Natural killer cell (primary cell): ENCODE data around the gene ZNF667. TPM values are rescaled to one million over a fixed set of nuclear protein-coding genes. Genes with fewer than 3 reads are reported as not detected.

Source experiments
- ATAC-seq, 3 donors: fragments of 150-1000 bp in 2 of 3; fragments of 200-7000 bp in 1 of 3; cut with Tn5 transposase; 1 replicate in 1 of 3; 2 replicates in 2 of 3; pipeline ENCODE4 v1.10.0; 2021; ENCODE audit warnings: mild to moderate bottlenecking in 2 of 3, moderate library complexity in 2 of 3
- DNase-seq, 2 donors: peaks; one replicate each; pipeline versions ENCODE4 v3.0.0 to v3.0.0-alpha.2; 2013 to 2021; ENCODE audit warnings: mixed read lengths in 1 of 2
- H3K27ac ChIP-seq: one replicate; pipeline ENCODE4 v1.5.1; 2013; ENCODE audit warnings: mild to moderate bottlenecking, low read length
- H3K27me3 ChIP-seq: one replicate; pipeline ENCODE4 v1.6.1; 2013; ENCODE audit warnings: low read length; ENCODE audit not compliant: control insufficient read depth, insufficient read depth
- H3K36me3 ChIP-seq: one replicate; pipeline ENCODE4 v1.6.1; 2013; ENCODE audit warnings: low read length; ENCODE audit not compliant: control insufficient read depth, insufficient read depth
- H3K4me1 ChIP-seq: one replicate; pipeline ENCODE4 v1.6.1; 2013; ENCODE audit warnings: low read length; ENCODE audit not compliant: control insufficient read depth, insufficient read depth
- H3K4me3 ChIP-seq: one replicate; pipeline ENCODE4 v1.5.1; 2013; ENCODE audit warnings: low read length
- H3K9me3 ChIP-seq: one replicate; pipeline ENCODE4 v1.6.1; 2013; ENCODE audit warnings: low read length; ENCODE audit not compliant: control insufficient read depth, insufficient read depth
- H3K27ac Mint-ChIP-seq, 2 donors: one replicate each; pipeline ENCODE4 v1.8.0; 2022; ENCODE audit warnings: mild to moderate bottlenecking in 2 of 2, mixed read lengths in 2 of 2, moderate library complexity in 1 of 2
- H3K27me3 Mint-ChIP-seq, 2 donors: one replicate each; pipeline ENCODE4 v1.8.0; 2022; ENCODE audit warnings: low read depth in 2 of 2, mixed read lengths in 2 of 2
- H3K36me3 Mint-ChIP-seq: one replicate; pipeline ENCODE4 v1.8.0; 2022; ENCODE audit warnings: mixed read lengths
- H3K4me1 Mint-ChIP-seq, 2 donors: one replicate each; pipeline ENCODE4 v1.8.0; 2022; ENCODE audit warnings: mixed read lengths in 2 of 2
- H3K4me3 Mint-ChIP-seq: one replicate; pipeline ENCODE4 v1.8.0; 2022; ENCODE audit warnings: mild to moderate bottlenecking, moderate library complexity, mixed read lengths
- H3K9me3 Mint-ChIP-seq, 2 donors: one replicate each; pipeline ENCODE4 v1.8.0; 2022; ENCODE audit warnings: mixed read lengths in 2 of 2
- WGBS: methylation state at CpG from one replicate; pipeline ENCODE4 v1.1.7; 2013; ENCODE audit warnings: missing lambda C conversion rate; ENCODE audit not compliant: insufficient coverage; 5-methylcytosine and 5-hydroxymethylcytosine counted together
- intact Hi-C: fragments of 100-400 bp; cut with micrococcal nuclease; formaldehyde crosslinking; loops from one replicate; pipeline ENCODE4 v1.14.2; 2022
- total RNA-seq, 4 donors: library from RNA; stranded (reverse); fragments of 120-200 nt in 1 of 4; gene quantifications; one replicate each; pipeline versions ENCODE4 v1.2.3 to v1.2.4, GENCODE V29; 2013 to 2022
- TF ChIP-seq, protein P1 (sequence below): fragments of 200-600 bp; IDR thresholded peaks from one replicate; pipeline ENCODE4 v1.8.0; 2022; ENCODE audit warnings: antibody characterized with exemption

Gene ZNF667
- total RNA-seq, 3 donors from 2014 or later (not counting 1 experiment from before 2014, with no cell fraction given) = 0.41 to 1.6 (median 0.63) TPM

DNA sequence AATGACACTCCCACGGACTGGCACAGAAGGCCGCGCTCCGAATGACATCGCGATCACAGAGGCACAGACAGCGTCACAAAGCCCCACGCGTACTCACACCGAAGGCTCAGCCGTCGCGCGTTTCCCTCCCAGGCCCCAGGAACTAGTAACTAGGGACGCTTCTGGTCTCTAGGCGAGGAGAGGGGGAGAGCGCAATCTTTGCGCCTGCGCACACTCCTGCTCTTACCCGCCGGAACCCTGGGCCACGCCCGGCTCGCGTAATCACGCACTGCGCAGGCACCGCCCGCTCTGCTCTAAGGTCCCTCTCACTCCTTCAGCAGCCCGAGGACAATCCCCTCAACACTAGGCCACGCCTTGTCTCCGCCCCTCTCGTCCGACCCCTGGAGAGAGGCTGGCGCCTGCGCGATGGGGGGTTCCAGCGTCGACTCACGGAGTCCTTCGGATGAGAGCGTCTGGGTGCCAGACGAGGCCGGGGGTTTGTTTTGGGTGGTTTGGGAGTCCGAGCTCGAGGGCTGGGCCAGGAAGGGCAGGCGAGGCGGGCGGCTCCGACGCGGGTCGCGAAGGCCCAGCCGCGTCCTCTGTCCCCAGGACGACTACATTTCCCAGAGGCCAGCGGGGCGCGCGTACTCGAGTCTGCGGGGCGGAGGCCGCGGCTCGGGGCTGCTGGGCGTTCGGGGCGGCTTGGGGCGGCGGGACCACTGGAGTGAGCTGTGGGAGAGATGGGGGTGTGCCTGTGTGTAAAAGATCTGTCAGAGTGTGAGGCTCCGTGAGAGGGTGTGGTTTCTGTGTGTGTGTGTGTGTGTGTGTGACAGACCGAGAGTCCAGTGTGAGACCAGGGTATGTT, 30.5 kb upstream of the ZNF667 start, which contains the start of gene ZNF471:
Gene ZNF471 (plus strand): TSS at position 410 of the 844 bp plus-strand sequence. CDS start 3,717 bp downstream, outside the sequence.
- peak within 1 kb of the TSS; percentile 58 for H3K4me3 ChIP-seq
- H3K9me3 Mint-ChIP-seq = peaks cover under 1 to 5% of the 10 kb centered on the region in 2 donors
- WGBS = 6% methylated on average over 74 of the region's 74 CpGs

GRCh38 chr19:56504581-56504980, 27.4 kb upstream of the ZNF667 start:
- no peaks in the 10 kb centered on the region for H3K36me3 ChIP-seq
- H3K27me3 Mint-ChIP-seq = no peaks in the 10 kb centered on the region
- H3K4me1 ChIP-seq = peaks cover 17% of the 10 kb centered on the region
- intact Hi-C loops = no loop called here
- H3K9me3 ChIP-seq = peaks cover 39% of the 10 kb centered on the region
- H3K4me3 ChIP-seq = no peak overlapping the region
- ATAC-seq (no peak), DNase-seq (no peak)
- H3K27ac ChIP-seq = no peak overlapping the region
- H3K27me3 ChIP-seq = no peaks in the 10 kb centered on the region
- peaks cover 7 to 12% of the 10 kb centered on the region in 2 donors for H3K9me3 Mint-ChIP-seq
- peaks cover 14% of the 10 kb centered on the region for H3K36me3 Mint-ChIP-seq
- H3K27ac Mint-ChIP-seq = no peak overlapping the region
- peaks cover 0 to 6% of the 10 kb centered on the region in 2 donors for H3K4me1 Mint-ChIP-seq
- 82% methylated on average over 1 of the region's 2 CpGs for WGBS
- H3K4me3 Mint-ChIP-seq = no peak overlapping the region
- TF ChIP-seq, protein P1, sequence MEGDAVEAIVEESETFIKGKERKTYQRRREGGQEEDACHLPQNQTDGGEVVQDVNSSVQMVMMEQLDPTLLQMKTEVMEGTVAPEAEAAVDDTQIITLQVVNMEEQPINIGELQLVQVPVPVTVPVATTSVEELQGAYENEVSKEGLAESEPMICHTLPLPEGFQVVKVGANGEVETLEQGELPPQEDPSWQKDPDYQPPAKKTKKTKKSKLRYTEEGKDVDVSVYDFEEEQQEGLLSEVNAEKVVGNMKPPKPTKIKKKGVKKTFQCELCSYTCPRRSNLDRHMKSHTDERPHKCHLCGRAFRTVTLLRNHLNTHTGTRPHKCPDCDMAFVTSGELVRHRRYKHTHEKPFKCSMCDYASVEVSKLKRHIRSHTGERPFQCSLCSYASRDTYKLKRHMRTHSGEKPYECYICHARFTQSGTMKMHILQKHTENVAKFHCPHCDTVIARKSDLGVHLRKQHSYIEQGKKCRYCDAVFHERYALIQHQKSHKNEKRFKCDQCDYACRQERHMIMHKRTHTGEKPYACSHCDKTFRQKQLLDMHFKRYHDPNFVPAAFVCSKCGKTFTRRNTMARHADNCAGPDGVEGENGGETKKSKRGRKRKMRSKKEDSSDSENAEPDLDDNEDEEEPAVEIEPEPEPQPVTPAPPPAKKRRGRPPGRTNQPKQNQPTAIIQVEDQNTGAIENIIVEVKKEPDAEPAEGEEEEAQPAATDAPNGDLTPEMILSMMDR = no peak

More for the DNA sequence above, 30.5 kb upstream of the ZNF667 start, which contains the start of gene ZNF471:
- Histone ChIP-seq H3K9me3 (peaks cover 41% of the 10 kb centered on the region), H3K36me3 (no peaks in the 10 kb centered on the region), H3K27ac (peak within 1 kb of the TSS; percentile 93), H3K4me1 (peaks cover 17% of the 10 kb centered on the region), H3K27me3 (no peaks in the 10 kb centered on the region)
- Mint-ChIP-seq H3K27me3 (no peaks in the 10 kb centered on the region), H3K27ac (no peak within 1 kb of the TSS), H3K4me3 (no peak within 1 kb of the TSS), H3K36me3 (peaks cover 8% of the 10 kb centered on the region), H3K4me1 (peaks cover 0 to 6% of the 10 kb centered on the region in 2 donors)
- DNase-seq (peak; percentile 75 to 76), ATAC-seq (peak; percentile 93 to 97 (median 94))
- intact Hi-C loops = no loop called here
- TF ChIP-seq, protein P1 = no peak

DNA sequence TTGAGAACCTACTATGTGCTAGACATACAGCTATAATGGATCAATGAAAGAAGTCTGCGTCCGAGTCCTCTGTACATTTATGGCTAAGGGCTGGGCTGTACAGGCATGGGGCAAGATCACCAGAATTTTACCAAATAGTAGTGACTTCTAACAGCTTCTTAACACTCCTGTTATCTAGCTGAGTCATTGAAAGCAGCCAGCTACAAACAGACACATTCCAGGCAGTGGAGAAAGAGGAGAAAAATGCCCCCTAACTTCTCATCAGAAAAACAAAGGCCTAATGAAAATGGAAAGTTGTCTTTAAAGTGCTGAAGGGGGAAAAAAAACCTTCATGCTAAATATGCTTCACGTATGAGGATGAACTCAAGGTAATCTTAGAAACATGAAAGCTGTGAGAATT, 14.3 kb upstream of the ZNF667 start:
- ATAC-seq (no peak), DNase-seq (no peak)
- H3K4me3 ChIP-seq = no peak overlapping the region
- H3K4me1 ChIP-seq = no peaks in the 10 kb centered on the region
- TF ChIP-seq, protein P1 = no peak
- H3K27ac Mint-ChIP-seq = no peak overlapping the region
- peaks cover 30 to 45% of the 10 kb centered on the region in 2 donors for H3K9me3 Mint-ChIP-seq
- no peaks in the 10 kb centered on the region for H3K36me3 ChIP-seq
- peaks cover 29% of the 10 kb centered on the region for H3K36me3 Mint-ChIP-seq
- no peaks in the 10 kb centered on the region for H3K27me3 Mint-ChIP-seq
- intact Hi-C loops = no loop called here
- H3K4me3 Mint-ChIP-seq = no peak overlapping the region
- no peaks in the 10 kb centered on the region for H3K4me1 Mint-ChIP-seq
- H3K27me3 ChIP-seq = no peaks in the 10 kb centered on the region
- H3K27ac ChIP-seq = no peak overlapping the region
- peaks cover 25% of the 10 kb centered on the region for H3K9me3 ChIP-seq
- WGBS = 94% methylated on average over 3 of the region's 3 CpGs
